Testis (tissue), 2 donors: ENCODE results near the gene CALHM1.

Experiments
- POLR2A ChIP-seq: fragments of 450-650 bp; IDR thresholded peaks from one replicate; pipeline ENCODE4 v1.6.1; 2017; ENCODE audit warnings: antibody characterized with exemption, mild to moderate bottlenecking, moderate library complexity
- TF ChIP-seq, protein P1 (sequence below), 3 experiments: fragments of 450-650 bp in 2 of 3; fragments of 200-600 bp in 1 of 3; sonication (generic) in 1 of 3; IDR thresholded peaks; one replicate each; pipeline ENCODE4 v1.5.1; 2016 to 2019; ENCODE audit warnings: antibody characterized with exemption in 3 of 3, mild to moderate bottlenecking in 2 of 3, moderate library complexity in 1 of 3

DNA sequence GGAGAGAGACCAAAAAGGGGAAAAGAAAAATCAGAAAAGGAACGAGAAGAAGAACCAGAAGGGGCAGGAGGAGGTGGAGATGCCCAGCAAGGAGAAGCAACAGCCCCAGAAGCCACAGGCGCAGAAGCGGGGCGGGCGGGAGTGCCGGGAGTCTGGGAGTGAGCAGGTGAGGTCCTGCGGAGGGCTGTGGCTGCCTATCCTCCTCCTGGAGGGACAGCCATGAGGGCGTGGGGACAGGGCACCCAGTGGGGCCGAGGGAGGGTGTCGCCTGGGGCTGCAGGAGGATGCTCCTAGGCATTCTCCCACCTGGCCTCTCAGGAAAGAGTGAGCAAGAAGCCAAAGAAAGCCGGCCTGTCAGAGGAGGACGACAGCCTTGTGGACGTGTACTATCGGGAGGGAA, 18.3 kb downstream of the CALHM1 start:
- TF ChIP-seq, protein P1, sequence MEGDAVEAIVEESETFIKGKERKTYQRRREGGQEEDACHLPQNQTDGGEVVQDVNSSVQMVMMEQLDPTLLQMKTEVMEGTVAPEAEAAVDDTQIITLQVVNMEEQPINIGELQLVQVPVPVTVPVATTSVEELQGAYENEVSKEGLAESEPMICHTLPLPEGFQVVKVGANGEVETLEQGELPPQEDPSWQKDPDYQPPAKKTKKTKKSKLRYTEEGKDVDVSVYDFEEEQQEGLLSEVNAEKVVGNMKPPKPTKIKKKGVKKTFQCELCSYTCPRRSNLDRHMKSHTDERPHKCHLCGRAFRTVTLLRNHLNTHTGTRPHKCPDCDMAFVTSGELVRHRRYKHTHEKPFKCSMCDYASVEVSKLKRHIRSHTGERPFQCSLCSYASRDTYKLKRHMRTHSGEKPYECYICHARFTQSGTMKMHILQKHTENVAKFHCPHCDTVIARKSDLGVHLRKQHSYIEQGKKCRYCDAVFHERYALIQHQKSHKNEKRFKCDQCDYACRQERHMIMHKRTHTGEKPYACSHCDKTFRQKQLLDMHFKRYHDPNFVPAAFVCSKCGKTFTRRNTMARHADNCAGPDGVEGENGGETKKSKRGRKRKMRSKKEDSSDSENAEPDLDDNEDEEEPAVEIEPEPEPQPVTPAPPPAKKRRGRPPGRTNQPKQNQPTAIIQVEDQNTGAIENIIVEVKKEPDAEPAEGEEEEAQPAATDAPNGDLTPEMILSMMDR (IDR thresholded peaks at IDR 0.05): no peak
- no peak for TF ChIP-seq POLR2A
